ENCODE data around the gene TLCD3B. TPM values are rescaled to one million over a fixed set of nuclear protein-coding genes. Genes with fewer than 3 reads are reported as not detected.

The TLCD3B gene
- total RNA-seq, 4 donors from 2014 or later = 0.23 TPM; not detected in 3

- DNase-seq (ENCODE audit: extremely low spot score) = no peak
- peaks cover 0 to 50% (median 39%) of the 10 kb centered on the region in 4 donors for H3K36me3 ChIP-seq
- intact Hi-C loops (cut with DNase I) = loop anchor here (10.0 kb wide), 1 partner anchor 139 kb away; the partner anchor contains the start of gene CDIPT
- H3K9me3 ChIP-seq = no peaks in the 10 kb centered on the region
- H3K27me3 ChIP-seq = peaks cover 0 to 19% (median 2%) of the 10 kb centered on the region in 4 donors
- TF ChIP-seq EP300 (IDR thresholded peaks at IDR 0.05) (no peak), POLR2A (IDR thresholded peaks at IDR 0.05; ENCODE audit: low read depth) (no peak), CTCF (IDR thresholded peaks at IDR 0.05) (no peak)
- H3K4me3 ChIP-seq = no peak overlapping the region
- no peak overlapping the region for H3K27ac ChIP-seq (replicated peaks in 1 of 4)
- peaks cover 2 to 12% (median 11%) of the 10 kb centered on the region in 4 donors for H3K4me1 ChIP-seq
- 85% methylated on average over 13 of the region's 17 CpGs for WGBS
These were observed 27.2 kb downstream of the TLCD3B start for GRCh38 chr16:30003670-30004423.

GRCh38 chr16:30002614-30003346 lies 28.3 kb downstream of the TLCD3B start:
- Histone ChIP-seq H3K9me3 (no peaks in the 10 kb centered on the region), H3K27ac (replicated peaks in 1 of 4) (no peak overlapping the region), H3K36me3 (peaks cover 0 to 60% (median 44%) of the 10 kb centered on the region in 4 donors), H3K4me1 (peaks cover 2 to 13% (median 11%) of the 10 kb centered on the region in 4 donors), H3K27me3 (peaks cover 0 to 8% (median 2%) of the 10 kb centered on the region in 4 donors), H3K4me3 (no peak overlapping the region)
- no peak for TF ChIP-seq POLR2AphosphoS5 (IDR thresholded peaks at IDR 0.05)
- no peak for TF ChIP-seq POLR2A (IDR thresholded peaks at IDR 0.05; ENCODE audit: low read depth)
- no peak for TF ChIP-seq CTCF (IDR thresholded peaks at IDR 0.05)
- TF ChIP-seq EP300 (IDR thresholded peaks at IDR 0.05) = no peak
- no peak for DNase-seq (ENCODE audit: extremely low spot score)
- intact Hi-C loops (cut with DNase I) = loop anchor here (10.0 kb wide), 1 partner anchor 138 kb away; the partner anchor contains the start of gene CDIPT
- 83% methylated on average over 17 of the region's 19 CpGs for WGBS

- TF ChIP-seq POLR2A (IDR thresholded peaks at IDR 0.05; ENCODE audit: low read depth) (no peak), EP300 (IDR thresholded peaks at IDR 0.05) (no peak), CTCF (IDR thresholded peaks at IDR 0.05) (no peak), POLR2AphosphoS5 (IDR thresholded peaks at IDR 0.05) (no peak)
- 79% methylated on average over 24 of the region's 33 CpGs for WGBS
- H3K4me3 ChIP-seq = no peak overlapping the region
- no peaks in the 10 kb centered on the region for H3K9me3 ChIP-seq
- no peak overlapping the region for H3K27ac ChIP-seq (replicated peaks in 1 of 4)
- DNase-seq (ENCODE audit: extremely low spot score) = no peak
- H3K36me3 ChIP-seq = peaks cover 0 to 64% (median 45%) of the 10 kb centered on the region in 4 donors
- peaks cover 9 to 28% (median 22%) of the 10 kb centered on the region in 4 donors for H3K4me1 ChIP-seq
- intact Hi-C loops (cut with DNase I) = loop anchor here (10.0 kb wide), 1 partner anchor 136 kb away; the partner anchor contains the start of gene CDIPT
- no peaks in the 10 kb centered on the region for H3K27me3 ChIP-seq
These were observed 30.1 kb downstream of the TLCD3B start for GRCh38 chr16:30000735-30001631.

DNA sequence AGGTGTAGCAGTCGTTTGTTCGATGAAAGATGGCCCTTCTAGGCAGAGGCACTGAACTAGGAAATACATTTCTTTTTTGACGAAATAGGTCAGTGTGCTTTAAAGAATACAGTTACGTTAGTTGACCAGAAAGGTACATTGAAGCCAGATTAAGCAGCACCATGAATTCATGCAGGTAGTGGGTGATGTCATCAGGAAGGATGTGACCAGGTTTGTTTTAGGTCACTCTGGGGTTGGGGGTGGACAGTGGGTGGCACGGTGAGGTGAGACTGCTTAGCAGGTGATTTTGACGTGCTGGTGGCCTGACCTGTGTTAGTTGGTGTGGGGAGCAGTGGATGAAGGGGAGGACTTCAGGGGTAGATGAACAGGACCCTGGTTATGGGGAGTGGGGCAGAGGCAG lies 31.5 kb downstream of the TLCD3B start:
- no peak overlapping the region for H3K27ac ChIP-seq (replicated peaks in 1 of 4)
- TF ChIP-seq CTCF (IDR thresholded peaks at IDR 0.05) (no peak), EP300 (IDR thresholded peaks at IDR 0.05) (no peak), POLR2AphosphoS5 (IDR thresholded peaks at IDR 0.05) (no peak), POLR2A (IDR thresholded peaks at IDR 0.05; ENCODE audit: low read depth) (no peak)
- WGBS = 85% methylated on average over 6 of the region's 6 CpGs
- DNase-seq (ENCODE audit: extremely low spot score) = no peak
- H3K9me3 ChIP-seq = no peaks in the 10 kb centered on the region
- H3K4me1 ChIP-seq = peaks cover 14 to 24% (median 17%) of the 10 kb centered on the region in 4 donors
- intact Hi-C loops (cut with DNase I) = loop anchor here (10.0 kb wide), 2 partner anchors 135 to 205 kb away; partner anchors contain the start of genes CDIPT and KIF22
- H3K27me3 ChIP-seq = no peaks in the 10 kb centered on the region
- H3K36me3 ChIP-seq = peaks cover 0 to 64% (median 43%) of the 10 kb centered on the region in 4 donors
- H3K4me3 ChIP-seq = no peak overlapping the region
